Measurements from ENCODE around the gene ZNF417. TPM values are rescaled to one million over a fixed set of nuclear protein-coding genes. Genes with fewer than 3 reads are reported as not detected.
A peak's percentile ranks its signal among the peaks of the same experiment; 100 is the strongest.
"Not testable (repeated sequence)": the region's sequence is repeated elsewhere in the genome, so short reads cannot be mapped to it uniquely, and the experiment has no call there.

The ZNF417 gene
- total RNA-seq, result 16.4 TPM
- polyA plus RNA-seq (ENCODE audit: insufficient read depth in 1 of 8, insufficient read length in 8 of 8, low replicate concordance in 1 of 8), result 10 to 100 TPM in 6 of 8 donors, 1 to 10 TPM in 2; 7.7 to 15.4 (median 11.0) TPM
- long read RNA-seq, donor 1, result 0 reads
- long read RNA-seq, donor 2, result 0 reads
- long read RNA-seq, donor 3, partial matches to known transcripts, result 0 of 6 reads
- long read RNA-seq, donor 3, other reads (novel, unspliced or antisense), result 0 of 6 reads
- long read RNA-seq, donor 4, result 0 reads
- long read RNA-seq, donor 5, partial matches to known transcripts, result 0 of 4 reads
- long read RNA-seq, donor 5, other reads (novel, unspliced or antisense), result 0 of 4 reads
- long read RNA-seq, donor 6, partial matches to known transcripts, result 0 of 1 reads
- long read RNA-seq, donor 6, other reads (novel, unspliced or antisense), result 0 of 1 reads
- long read RNA-seq, donor 7, result 0 reads
- long read RNA-seq, donor 8, partial matches to known transcripts, result 0 of 3 reads
- long read RNA-seq, donor 8, other reads (novel, unspliced or antisense), result 0 of 3 reads
- long read RNA-seq, donor 9, partial matches to known transcripts, result 0 of 2 reads
- long read RNA-seq, donor 9, other reads (novel, unspliced or antisense), result 0 of 2 reads
- long read RNA-seq, donor 10, partial matches to known transcripts, result 0 of 2 reads
- long read RNA-seq, donor 10, other reads (novel, unspliced or antisense), result 0 of 2 reads
- long read RNA-seq, donor 11, result 0 reads

- not testable (repeated sequence) for H3K9me3 ChIP-seq (replicated peaks; ENCODE audit: control insufficient read depth, low read depth, low read length); H3K27me3 ChIP-seq (ENCODE audit: control insufficient read depth, insufficient read depth, low read length); H3K4me1 ChIP-seq (ENCODE audit: control insufficient read depth, insufficient read depth, low read length)
- peak within 1 kb of the TSS; percentile 76 for H3K4me3 ChIP-seq (ENCODE audit: low read length)
- WGBS (ENCODE audit: insufficient coverage), result 0% methylated on average over 28 of the region's 51 CpGs
- peaks cover 30% of the 10 kb centered on the region for H3K36me3 ChIP-seq (ENCODE audit: control insufficient read depth, insufficient read depth, low read length)
- peak; percentile 99 for DNase-seq
- H3K27ac ChIP-seq (ENCODE audit: low read length), result peak within 1 kb of the TSS; percentile 57
Observed at GRCh38 chr19:57916168-57916995, at the start of gene ZNF417. Gene ZNF417, minus strand, starts transcription at chr19:57916592. Its CDS starts 181 bp downstream, at chr19:57916411.

GRCh38 chr19:57964761-57965160 is 48.4 kb upstream of the ZNF417 start:
- Histone ChIP-seq H3K4me1 (ENCODE audit: control insufficient read depth, insufficient read depth, low read length) (no peaks in the 10 kb centered on the region), H3K36me3 (ENCODE audit: control insufficient read depth, insufficient read depth, low read length) (no peaks in the 10 kb centered on the region), H3K27me3 (ENCODE audit: control insufficient read depth, insufficient read depth, low read length) (no peaks in the 10 kb centered on the region), H3K4me3 (ENCODE audit: low read length) (no peak overlapping the region), H3K9me3 (replicated peaks; ENCODE audit: control insufficient read depth, low read depth, low read length) (peaks cover 39% of the 10 kb centered on the region), H3K27ac (ENCODE audit: low read length) (no peak overlapping the region)
- 60% methylated on average over 1 of the region's 8 CpGs for WGBS (ENCODE audit: insufficient coverage)
- no peak for DNase-seq

GRCh38 chr19:57961785-57962184 is 45.4 kb upstream of the ZNF417 start:
- H3K9me3 ChIP-seq (replicated peaks; ENCODE audit: control insufficient read depth, low read depth, low read length), result peaks cover 41% of the 10 kb centered on the region
- no CpG with 5 or more reads among the region's 1 CpG for WGBS (ENCODE audit: insufficient coverage)
- no peaks in the 10 kb centered on the region for H3K4me1 ChIP-seq (ENCODE audit: control insufficient read depth, insufficient read depth, low read length)
- H3K27me3 ChIP-seq (ENCODE audit: control insufficient read depth, insufficient read depth, low read length), result no peaks in the 10 kb centered on the region
- no peak for DNase-seq
- no peaks in the 10 kb centered on the region for H3K36me3 ChIP-seq (ENCODE audit: control insufficient read depth, insufficient read depth, low read length)
- H3K27ac ChIP-seq (ENCODE audit: low read length), result no peak overlapping the region
- H3K4me3 ChIP-seq (ENCODE audit: low read length), result no peak overlapping the region

GRCh38 chr19:57954996-57955395 is 38.6 kb upstream of the ZNF417 start:
- Histone ChIP-seq H3K9me3 (replicated peaks; ENCODE audit: control insufficient read depth, low read depth, low read length) (peaks cover 39% of the 10 kb centered on the region), H3K36me3 (ENCODE audit: control insufficient read depth, insufficient read depth, low read length) (no peaks in the 10 kb centered on the region), H3K4me3 (ENCODE audit: low read length) (no peak overlapping the region), H3K4me1 (ENCODE audit: control insufficient read depth, insufficient read depth, low read length) (no peaks in the 10 kb centered on the region), H3K27me3 (ENCODE audit: control insufficient read depth, insufficient read depth, low read length) (no peaks in the 10 kb centered on the region), H3K27ac (ENCODE audit: low read length) (no peak overlapping the region)
- DNase-seq, result no peak
- WGBS (ENCODE audit: insufficient coverage), result 86% methylated on average over 1 of the region's 4 CpGs

- no peaks in the 10 kb centered on the region for H3K27me3 ChIP-seq (ENCODE audit: control insufficient read depth, insufficient read depth, low read length)
- WGBS (ENCODE audit: insufficient coverage), result 93% methylated on average over 9 of the region's 12 CpGs
- H3K4me1 ChIP-seq (ENCODE audit: control insufficient read depth, insufficient read depth, low read length), result peaks cover 10% of the 10 kb centered on the region
- H3K27ac ChIP-seq (ENCODE audit: low read length), result no peak overlapping the region
- H3K36me3 ChIP-seq (ENCODE audit: control insufficient read depth, insufficient read depth, low read length), result no peaks in the 10 kb centered on the region
- DNase-seq, result no peak
- no peak overlapping the region for H3K4me3 ChIP-seq (ENCODE audit: low read length)
- peaks cover 27% of the 10 kb centered on the region for H3K9me3 ChIP-seq (replicated peaks; ENCODE audit: control insufficient read depth, low read depth, low read length)
Observed at GRCh38 chr19:57949702-57950101, 33.3 kb upstream of the ZNF417 start.

GRCh38 chr19:57949296-57949695 is 32.9 kb upstream of the ZNF417 start:
- Histone ChIP-seq H3K27ac (ENCODE audit: low read length) (no peak overlapping the region), H3K36me3 (ENCODE audit: control insufficient read depth, insufficient read depth, low read length) (peaks cover 1% of the 10 kb centered on the region), H3K4me3 (ENCODE audit: low read length) (no peak overlapping the region), H3K4me1 (ENCODE audit: control insufficient read depth, insufficient read depth, low read length) (peaks cover 10% of the 10 kb centered on the region), H3K9me3 (replicated peaks; ENCODE audit: control insufficient read depth, low read depth, low read length) (peaks cover 25% of the 10 kb centered on the region), H3K27me3 (ENCODE audit: control insufficient read depth, insufficient read depth, low read length) (no peaks in the 10 kb centered on the region)
- no peak for DNase-seq
- 96% methylated on average over 20 of the region's 24 CpGs for WGBS (ENCODE audit: insufficient coverage)

- Histone ChIP-seq H3K4me3 (ENCODE audit: low read length) (peak within 1 kb of the TSS; percentile 69), H3K9me3 (replicated peaks; ENCODE audit: control insufficient read depth, low read depth, low read length) (peaks cover 28% of the 10 kb centered on the region), H3K27ac (ENCODE audit: low read length) (peak within 1 kb of the TSS; percentile 80), H3K4me1 (ENCODE audit: control insufficient read depth, insufficient read depth, low read length) (peaks cover 10% of the 10 kb centered on the region), H3K36me3 (ENCODE audit: control insufficient read depth, insufficient read depth, low read length) (peaks cover 18% of the 10 kb centered on the region), H3K27me3 (ENCODE audit: control insufficient read depth, insufficient read depth, low read length) (no peaks in the 10 kb centered on the region)
- DNase-seq, result peak; percentile 99
- WGBS (ENCODE audit: insufficient coverage), result 0% methylated on average over 48 of the region's 54 CpGs
Observed at GRCh38 chr19:57947419-57948134, 31.2 kb upstream of the ZNF417 start, which contains the start of gene ZNF256. Gene ZNF256, minus strand, starts transcription at chr19:57947706. Its CDS starts 232 bp downstream, at chr19:57947474.

- peaks cover 34% of the 10 kb centered on the region for H3K9me3 ChIP-seq (replicated peaks; ENCODE audit: control insufficient read depth, low read depth, low read length)
- peak overlapping the region; percentile 69 for H3K4me3 ChIP-seq (ENCODE audit: low read length)
- H3K4me1 ChIP-seq (ENCODE audit: control insufficient read depth, insufficient read depth, low read length), result peaks cover 10% of the 10 kb centered on the region
- DNase-seq, result no peak
- peaks cover 24% of the 10 kb centered on the region for H3K36me3 ChIP-seq (ENCODE audit: control insufficient read depth, insufficient read depth, low read length)
- no peaks in the 10 kb centered on the region for H3K27me3 ChIP-seq (ENCODE audit: control insufficient read depth, insufficient read depth, low read length)
- H3K27ac ChIP-seq (ENCODE audit: low read length), result peak overlapping the region; percentile 80
- under 1% methylated on average over 14 of the region's 18 CpGs for WGBS (ENCODE audit: insufficient coverage)
Observed at GRCh38 chr19:57947088-57947418, 30.7 kb upstream of the ZNF417 start.

GRCh38 chr19:57946316-57946715 is 29.9 kb upstream of the ZNF417 start:
- Histone ChIP-seq H3K36me3 (ENCODE audit: control insufficient read depth, insufficient read depth, low read length) (peaks cover 31% of the 10 kb centered on the region), H3K4me1 (ENCODE audit: control insufficient read depth, insufficient read depth, low read length) (peaks cover 10% of the 10 kb centered on the region), H3K27ac (ENCODE audit: low read length) (no peak overlapping the region), H3K9me3 (replicated peaks; ENCODE audit: control insufficient read depth, low read depth, low read length) (peaks cover 40% of the 10 kb centered on the region), H3K27me3 (ENCODE audit: control insufficient read depth, insufficient read depth, low read length) (no peaks in the 10 kb centered on the region), H3K4me3 (ENCODE audit: low read length) (peak overlapping the region; percentile 69)
- WGBS (ENCODE audit: insufficient coverage), result 72% methylated on average over 2 of the region's 2 CpGs
- no peak for DNase-seq

Measured in muscle of leg (tissue), 16 donors.